ENCODE data around the gene TEX26. TPM values are rescaled to one million over a fixed set of nuclear protein-coding genes. Genes with fewer than 3 reads are reported as not detected.

TEX26 gene
- total and polyA plus RNA-seq, 4 donors = 0.08 to 0.31 TPM; not detected in 2

GRCh38 chr13:30908416-30908980 is 24.0 kb upstream of the TEX26 start:
- no peak for DNase-seq (ENCODE audit: low spot score)
- TF ChIP-seq JUND (IDR thresholded peaks at IDR 0.05) (no peak), FOXA2 (IDR thresholded peaks at IDR 0.05) (no peak), REST (IDR thresholded peaks at IDR 0.05) (no peak), NR2F2 (IDR thresholded peaks at IDR 0.05) (no peak), SP1 (IDR thresholded peaks at IDR 0.05) (no peak), HNF4G (IDR thresholded peaks at IDR 0.05) (no peak)
- no peaks in the 10 kb centered on the region for H3K9me3 ChIP-seq (ENCODE audit: control insufficient read depth in 4 of 4, low read length in 3 of 4)
- no peak overlapping the region for H3K9ac ChIP-seq (ENCODE audit: low read depth in 1 of 2, low read length in 2 of 2)
- peaks cover 0 to 7% (median 2%) of the 10 kb centered on the region in 4 donors for H3K27me3 ChIP-seq (ENCODE audit: control insufficient read depth in 4 of 4, insufficient read depth in 4 of 4, low read length in 3 of 4)
- H3K36me3 ChIP-seq (ENCODE audit: control insufficient read depth in 4 of 4, insufficient read depth in 3 of 4, low read depth in 1 of 4, low read length in 3 of 4) = no peaks in the 10 kb centered on the region
- H3K27ac ChIP-seq (ENCODE audit: low read depth in 1 of 2, low read length in 2 of 2) = no peak overlapping the region
- peaks cover 0 to 7% (median 4%) of the 10 kb centered on the region in 4 donors for H3K4me1 ChIP-seq (ENCODE audit: control insufficient read depth in 4 of 4, insufficient read depth in 4 of 4, low read length in 3 of 4)
- H3K4me3 ChIP-seq (ENCODE audit: low read depth in 1 of 3, low read length in 3 of 3) = no peak overlapping the region
- 42% methylated on average over 5 of the region's 5 CpGs for WGBS

DNA sequence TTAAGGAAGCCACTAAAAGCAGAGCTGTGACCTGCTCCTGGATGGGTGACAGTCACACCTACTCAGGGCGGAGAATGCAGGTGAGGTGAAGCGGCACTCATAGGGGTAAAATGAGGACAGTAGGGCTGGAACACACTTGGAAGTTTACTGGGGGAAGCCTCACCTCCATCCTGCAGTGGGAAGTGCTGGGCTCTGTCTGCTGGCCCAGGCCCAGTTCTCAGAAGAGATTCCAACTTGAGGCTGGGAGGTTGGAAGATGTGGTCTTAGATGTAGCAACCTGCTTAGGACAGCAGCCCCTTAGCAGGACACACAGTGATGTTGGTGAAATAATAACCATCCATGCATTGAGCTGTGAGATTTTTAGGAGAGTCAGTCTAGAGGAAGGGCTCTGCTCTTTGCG is 21.8 kb upstream of the TEX26 start:
- WGBS = 92% methylated on average over 3 of the region's 3 CpGs

DNA sequence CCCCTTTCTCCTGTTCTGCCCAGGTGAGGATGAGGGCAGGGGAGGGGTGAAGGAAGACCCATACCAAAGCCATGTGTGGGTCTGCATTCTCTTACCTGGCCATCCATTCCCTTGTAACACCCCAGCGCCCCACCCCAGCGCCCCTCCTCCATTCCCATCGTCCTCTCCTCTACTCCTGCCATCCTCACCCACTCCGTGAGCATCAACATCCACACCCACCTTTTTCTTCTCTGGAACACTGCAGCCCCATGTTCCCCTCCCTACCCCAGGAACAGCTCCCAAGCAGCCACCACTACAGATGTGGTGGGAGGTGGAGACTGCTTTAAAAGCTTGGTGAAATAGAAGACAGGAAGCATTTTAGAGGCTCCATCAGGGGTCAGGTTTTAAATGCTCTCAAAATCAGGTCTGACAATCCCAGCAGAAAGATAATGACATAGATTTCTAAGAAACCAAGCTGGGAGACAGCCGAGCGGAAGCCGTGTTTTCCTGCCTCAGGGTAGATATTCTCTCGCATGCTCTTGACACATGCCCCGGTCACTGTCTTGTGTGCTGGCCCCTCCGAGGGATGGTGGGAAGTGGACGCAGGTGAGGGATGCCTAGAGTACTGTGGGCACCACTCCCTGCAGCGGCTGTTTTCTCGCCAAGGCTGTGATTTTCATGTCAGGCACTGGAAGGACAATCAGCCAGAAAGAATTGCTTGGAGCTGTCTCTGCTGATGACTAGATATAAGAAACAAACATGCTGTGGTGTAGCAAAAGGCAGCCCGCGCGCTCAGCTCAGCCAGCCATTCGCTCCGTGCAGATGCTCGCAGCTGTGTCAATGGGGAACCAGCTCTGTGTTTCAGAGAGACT is 16.5 kb upstream of the TEX26 start:
- Histone ChIP-seq H3K4me1 (ENCODE audit: control insufficient read depth in 4 of 4, insufficient read depth in 4 of 4, low read length in 3 of 4) (no peaks in the 10 kb centered on the region), H3K9ac (ENCODE audit: low read depth in 1 of 2, low read length in 2 of 2) (no peak overlapping the region), H3K36me3 (ENCODE audit: control insufficient read depth in 4 of 4, insufficient read depth in 3 of 4, low read depth in 1 of 4, low read length in 3 of 4) (no peaks in the 10 kb centered on the region), H3K27ac (ENCODE audit: low read depth in 1 of 2, low read length in 2 of 2) (no peak overlapping the region), H3K4me3 (ENCODE audit: low read depth in 1 of 3, low read length in 3 of 3) (no peak overlapping the region), H3K27me3 (ENCODE audit: control insufficient read depth in 4 of 4, insufficient read depth in 4 of 4, low read length in 3 of 4) (peaks cover 0 to 3% (median 0%) of the 10 kb centered on the region in 4 donors), H3K9me3 (ENCODE audit: control insufficient read depth in 4 of 4, low read length in 3 of 4) (no peaks in the 10 kb centered on the region)
- whole genome bisulfite sequencing = 74% methylated on average over 19 of the region's 19 CpGs
- no peak for DNase-seq (ENCODE audit: low spot score)
- no peak for TF ChIP-seq FOXA1 (IDR thresholded peaks at IDR 0.05)
- TF ChIP-seq ZBTB33 (IDR thresholded peaks at IDR 0.05) = no peak
- TF ChIP-seq FOXA2 (IDR thresholded peaks at IDR 0.05) = no peak
- no peak for TF ChIP-seq HNF4A (conservative IDR thresholded peaks at IDR 0.05)
- no peak for TF ChIP-seq ATF3 (IDR thresholded peaks at IDR 0.05)
- no peak for TF ChIP-seq YY1 (IDR thresholded peaks at IDR 0.05)
- no peak for TF ChIP-seq REST (IDR thresholded peaks at IDR 0.05)
- no peak for TF ChIP-seq GABPA (IDR thresholded peaks at IDR 0.05 in 1 of 2, conservative IDR thresholded peaks at IDR 0.05 in 1 of 2)

More for the DNA sequence above, 21.8 kb upstream of the TEX26 start:
- H3K27me3 ChIP-seq (ENCODE audit: control insufficient read depth in 4 of 4, insufficient read depth in 4 of 4, low read length in 3 of 4) = peaks cover 0 to 6% (median 1%) of the 10 kb centered on the region in 4 donors
- H3K27ac ChIP-seq (ENCODE audit: low read depth in 1 of 2, low read length in 2 of 2) = no peak overlapping the region
- H3K4me1 ChIP-seq (ENCODE audit: control insufficient read depth in 4 of 4, insufficient read depth in 4 of 4, low read length in 3 of 4) = peaks cover 0 to 7% (median 4%) of the 10 kb centered on the region in 4 donors
- H3K36me3 ChIP-seq (ENCODE audit: control insufficient read depth in 4 of 4, insufficient read depth in 3 of 4, low read depth in 1 of 4, low read length in 3 of 4) = no peaks in the 10 kb centered on the region
- H3K9ac ChIP-seq (ENCODE audit: low read depth in 1 of 2, low read length in 2 of 2) = no peak overlapping the region
- H3K4me3 ChIP-seq (ENCODE audit: low read depth in 1 of 3, low read length in 3 of 3) = no peak overlapping the region
- no peak for DNase-seq (ENCODE audit: low spot score)
- H3K9me3 ChIP-seq (ENCODE audit: control insufficient read depth in 4 of 4, low read length in 3 of 4) = no peaks in the 10 kb centered on the region
- TF ChIP-seq JUND (IDR thresholded peaks at IDR 0.05) (no peak), HNF4A (conservative IDR thresholded peaks at IDR 0.05) (no peak), SP1 (IDR thresholded peaks at IDR 0.05) (no peak), HNF4G (IDR thresholded peaks at IDR 0.05) (no peak), RAD21 (IDR thresholded peaks at IDR 0.05) (no peak)
- TF ChIP-seq, protein P1, sequence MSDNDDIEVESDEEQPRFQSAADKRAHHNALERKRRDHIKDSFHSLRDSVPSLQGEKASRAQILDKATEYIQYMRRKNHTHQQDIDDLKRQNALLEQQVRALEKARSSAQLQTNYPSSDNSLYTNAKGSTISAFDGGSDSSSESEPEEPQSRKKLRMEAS (IDR thresholded peaks at IDR 0.05) = no peak

Measured in liver (tissue), 9 donors.